NCI-H2107 treated with DMSO at 0.1 percent for 48 hours (cell line): Measurements from ENCODE around the gene FBXL14.

Experiments
- DNase-seq: peaks from one replicate; lab custom pipeline; 2025; ENCODE audit not compliant: unreplicated experiment; lab: John Stamatoyannopoulos, UW

Gene FBXL14

DNA sequence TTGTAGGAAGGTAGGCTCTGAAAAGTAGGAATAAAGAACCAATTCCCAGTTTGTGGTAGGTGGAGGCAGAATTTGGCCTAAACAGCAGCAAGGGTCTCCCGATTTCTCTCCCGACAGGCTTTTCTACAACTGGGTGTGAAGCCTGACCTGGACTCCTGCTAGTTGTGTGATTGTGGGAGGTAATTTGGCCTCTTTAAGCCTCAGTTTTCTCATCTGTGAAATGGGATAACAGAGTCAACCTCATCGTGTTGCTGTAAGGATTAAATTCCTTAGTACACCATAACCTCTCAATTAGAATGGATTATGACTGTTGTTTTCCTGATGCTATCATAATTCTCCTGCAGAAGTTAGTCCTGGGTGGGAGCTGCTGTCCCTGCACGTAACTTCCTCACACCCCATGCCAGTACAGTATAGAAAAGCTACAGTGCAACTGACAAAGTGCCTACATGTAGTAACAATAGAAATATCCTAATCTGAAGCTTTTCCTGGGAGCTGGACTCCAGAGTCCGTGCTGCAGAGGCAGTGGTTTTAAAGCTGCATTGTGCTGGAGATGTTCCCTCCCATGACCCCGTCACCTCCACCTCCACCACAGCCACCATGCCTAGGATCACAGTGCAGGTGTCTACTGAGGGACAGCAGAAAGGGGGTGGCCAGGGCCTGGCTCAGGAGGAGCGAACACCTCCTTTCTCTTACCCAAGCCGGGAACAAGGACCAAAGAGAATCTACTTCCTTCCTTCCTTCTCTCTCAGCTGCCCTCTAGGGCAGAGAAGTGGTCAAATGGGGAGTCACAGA, 76.5 kb downstream of the FBXL14 start:
- DNase-seq, result no peak

DNA sequence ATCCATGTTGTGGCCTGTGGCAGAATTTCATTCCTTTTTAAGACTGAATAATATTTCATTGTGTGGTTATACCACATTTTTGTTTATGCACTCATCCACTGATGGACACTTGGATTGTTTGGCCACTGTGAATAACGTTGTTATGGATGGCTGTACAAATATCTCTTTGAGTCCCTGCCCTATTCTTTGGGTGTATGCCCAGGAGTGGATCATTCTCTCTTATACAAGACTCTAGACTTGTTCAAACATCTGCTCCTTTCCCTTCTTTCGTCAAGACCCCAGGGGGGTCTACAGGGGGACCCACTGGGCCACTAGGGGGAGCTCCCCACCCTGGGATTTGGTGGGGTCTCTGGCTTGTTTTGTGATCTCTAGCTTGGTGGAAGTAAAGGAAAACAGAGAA, 77.4 kb downstream of the FBXL14 start:
- no peak for DNase-seq
